BLaER1 (cell line): ENCODE results near the gene PARD3B.
A peak's percentile ranks its signal among the peaks of the same experiment; 100 is the strongest.
"Not testable (repeated sequence)": the region's sequence is repeated elsewhere in the genome, so short reads cannot be mapped to it uniquely, and the experiment has no call there.

Experiments
- H3K27ac ChIP-seq: shearing (Covaris generic); formaldehyde crosslinking; 2 replicates; pipeline ENCODE4 v1.8.1; 2022
- H3K27me3 ChIP-seq: shearing (Covaris generic); formaldehyde crosslinking; 2 replicates; pipeline ENCODE4 v1.8.1; 2022
- H3K36me3 ChIP-seq: shearing (Covaris generic); formaldehyde crosslinking; 2 replicates; pipeline ENCODE4 v1.8.1; 2022
- H3K4me1 ChIP-seq: shearing (Covaris generic); formaldehyde crosslinking; 2 replicates; pipeline ENCODE4 v1.8.1; 2022
- H3K4me2 ChIP-seq: shearing (Covaris generic); formaldehyde crosslinking; 2 replicates; pipeline ENCODE4 v1.8.1; 2022
- H3K4me3 ChIP-seq: shearing (Covaris generic); formaldehyde crosslinking; 2 replicates; pipeline ENCODE4 v1.8.1; 2022
- H3K9ac ChIP-seq: shearing (Covaris generic); formaldehyde crosslinking; 2 replicates; pipeline ENCODE4 v1.8.1; 2022
- H3K9me3 ChIP-seq: shearing (Covaris generic); formaldehyde crosslinking; 2 replicates; pipeline ENCODE4 v1.8.1; 2022
- H4K20me1 ChIP-seq: shearing (Covaris generic); formaldehyde crosslinking; 2 replicates; pipeline ENCODE4 v1.8.1; 2022
- Cebpa-rat ChIP-seq: shearing (Covaris generic); IDR thresholded peaks from 2 replicates; pipeline ENCODE4 v1.8.1; 2022

Gene PARD3B

DNA sequence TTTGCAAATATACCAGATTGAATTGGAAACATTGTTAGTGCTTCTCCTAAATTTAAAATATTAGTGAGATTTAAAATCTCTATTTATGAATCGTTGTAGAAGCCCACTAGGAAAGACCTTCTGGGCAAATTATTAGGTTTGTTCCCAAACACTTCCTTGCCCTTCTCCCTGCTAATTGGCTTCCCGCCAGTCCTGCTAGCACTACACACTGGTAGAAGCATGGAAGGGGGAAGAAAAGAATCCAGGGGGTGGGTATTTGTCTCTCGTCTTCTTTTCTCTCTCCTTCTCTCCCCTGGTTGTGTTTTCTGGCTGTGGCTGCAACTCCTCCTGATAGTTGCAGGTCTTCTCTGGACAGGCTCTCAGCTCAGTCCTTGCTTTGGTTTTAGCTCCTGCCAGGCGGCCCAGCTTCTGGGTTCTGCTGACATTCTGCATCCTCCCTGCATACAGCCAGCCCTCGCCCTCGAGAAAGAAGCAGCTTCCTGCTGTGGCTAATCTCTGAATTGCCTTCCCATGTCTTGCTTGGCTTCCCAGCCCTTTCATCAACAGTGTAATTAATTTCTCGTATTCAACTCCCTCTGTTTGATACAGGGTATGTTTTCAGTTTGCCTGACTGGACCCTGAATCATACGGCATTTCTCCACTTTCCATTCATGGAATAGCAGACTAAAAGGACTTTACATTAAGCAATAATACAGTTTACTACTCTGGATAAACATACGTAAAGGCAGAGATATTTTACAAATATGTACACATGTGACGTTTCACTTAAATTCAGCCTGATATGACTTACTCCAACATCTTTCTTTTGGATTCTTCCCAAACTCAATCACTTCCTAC, 6.9 kb upstream of the PARD3B start:
- no peaks in the 10 kb centered on the region for H3K9me3 ChIP-seq
- H3K4me1 ChIP-seq = no peaks in the 10 kb centered on the region
- H3K9ac ChIP-seq = no peak overlapping the region
- H3K27ac ChIP-seq = no peak overlapping the region
- TF ChIP-seq Cebpa-rat = no peak
- no peak overlapping the region for H3K4me2 ChIP-seq
- H3K36me3 ChIP-seq = no peaks in the 10 kb centered on the region
- no peaks in the 10 kb centered on the region for H3K27me3 ChIP-seq
- H3K4me3 ChIP-seq = no peak overlapping the region
- H4K20me1 ChIP-seq = no peaks in the 10 kb centered on the region

DNA sequence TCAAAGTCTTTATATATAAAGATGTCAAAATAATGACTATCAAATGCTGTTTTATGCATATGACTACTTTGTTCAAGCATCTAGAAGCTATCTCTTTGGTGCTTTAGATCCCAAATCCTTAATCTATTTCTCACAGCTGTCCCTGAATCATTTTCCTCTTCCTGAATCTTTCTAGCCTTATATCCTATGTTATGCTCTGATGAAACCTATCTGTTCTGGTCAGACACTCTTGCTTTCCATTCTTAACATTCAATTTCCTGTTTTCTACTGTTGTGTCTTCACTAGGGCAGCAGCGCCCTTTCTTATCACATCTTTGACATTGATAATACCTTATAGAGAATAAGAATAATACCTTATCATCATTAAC, 6.3 kb upstream of the PARD3B start:
- Histone ChIP-seq H3K27me3 (no peaks in the 10 kb centered on the region), H4K20me1 (no peaks in the 10 kb centered on the region), H3K9me3 (no peaks in the 10 kb centered on the region), H3K4me1 (no peaks in the 10 kb centered on the region), H3K27ac (no peak overlapping the region), H3K9ac (no peak overlapping the region), H3K4me3 (no peak overlapping the region), H3K36me3 (no peaks in the 10 kb centered on the region), H3K4me2 (no peak overlapping the region)
- no peak for TF ChIP-seq Cebpa-rat

DNA sequence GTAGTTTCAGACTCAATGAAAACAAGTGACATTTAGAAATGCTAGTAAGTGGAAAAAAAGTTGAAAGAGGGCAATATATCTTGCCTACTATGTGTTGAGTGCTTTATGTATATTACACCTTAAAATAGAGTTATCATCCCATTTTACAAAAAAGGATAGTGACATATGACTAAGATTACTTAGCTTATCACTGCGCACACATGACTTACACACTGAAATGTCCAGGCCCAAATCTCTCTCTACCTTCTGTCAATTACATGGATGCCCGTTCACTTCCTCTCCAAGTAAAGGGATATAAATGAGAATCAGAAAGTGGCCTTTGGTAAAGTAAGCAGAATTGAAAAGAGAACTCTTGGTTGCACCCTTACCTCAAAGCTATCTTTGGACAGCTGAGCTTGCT, 3.6 kb upstream of the PARD3B start:
- H3K4me1 ChIP-seq = peaks cover 16% of the 10 kb centered on the region
- no peaks in the 10 kb centered on the region for H3K36me3 ChIP-seq
- no peaks in the 10 kb centered on the region for H3K9me3 ChIP-seq
- no peak overlapping the region for H3K27ac ChIP-seq
- H3K4me3 ChIP-seq = no peak overlapping the region
- H3K9ac ChIP-seq = no peak overlapping the region
- H3K27me3 ChIP-seq = peaks cover 12% of the 10 kb centered on the region; the same call in 1 of the 2 replicates
- TF ChIP-seq Cebpa-rat = no peak
- no peak overlapping the region for H3K4me2 ChIP-seq
- no peaks in the 10 kb centered on the region for H4K20me1 ChIP-seq

DNA sequence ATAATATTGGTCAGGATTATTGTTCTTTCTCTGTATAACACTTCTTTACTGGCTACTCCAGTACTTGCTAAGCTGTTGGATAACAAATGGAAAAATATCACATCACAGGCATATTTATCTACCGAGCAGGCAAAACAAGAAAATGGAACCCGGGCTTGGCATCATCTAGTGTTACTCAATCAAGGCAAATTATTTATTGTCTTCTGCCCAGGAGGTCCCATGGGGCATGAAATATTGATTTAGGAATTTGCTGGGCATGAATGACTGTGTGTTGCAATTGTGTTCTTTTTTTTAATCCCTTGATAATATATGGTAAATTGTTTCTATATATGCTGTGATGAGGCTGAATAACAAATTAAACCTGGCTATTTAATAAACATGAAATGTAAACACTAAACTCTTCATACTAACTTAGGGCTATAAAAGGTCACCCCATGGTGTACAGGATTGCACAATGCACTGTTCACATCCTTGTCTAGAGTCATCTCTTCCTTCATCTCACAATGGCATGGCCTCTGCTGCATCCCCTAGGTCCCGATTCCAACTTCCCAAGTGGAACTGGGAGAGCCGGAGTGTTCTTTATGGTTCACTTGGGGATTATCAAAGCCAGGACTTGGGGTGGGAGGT, 2.2 kb upstream of the PARD3B start:
- no peak overlapping the region for H3K4me2 ChIP-seq
- peaks cover 12% of the 10 kb centered on the region; the same call in 1 of the 2 replicates for H3K27me3 ChIP-seq
- peaks cover 16% of the 10 kb centered on the region for H3K4me1 ChIP-seq

DNA sequence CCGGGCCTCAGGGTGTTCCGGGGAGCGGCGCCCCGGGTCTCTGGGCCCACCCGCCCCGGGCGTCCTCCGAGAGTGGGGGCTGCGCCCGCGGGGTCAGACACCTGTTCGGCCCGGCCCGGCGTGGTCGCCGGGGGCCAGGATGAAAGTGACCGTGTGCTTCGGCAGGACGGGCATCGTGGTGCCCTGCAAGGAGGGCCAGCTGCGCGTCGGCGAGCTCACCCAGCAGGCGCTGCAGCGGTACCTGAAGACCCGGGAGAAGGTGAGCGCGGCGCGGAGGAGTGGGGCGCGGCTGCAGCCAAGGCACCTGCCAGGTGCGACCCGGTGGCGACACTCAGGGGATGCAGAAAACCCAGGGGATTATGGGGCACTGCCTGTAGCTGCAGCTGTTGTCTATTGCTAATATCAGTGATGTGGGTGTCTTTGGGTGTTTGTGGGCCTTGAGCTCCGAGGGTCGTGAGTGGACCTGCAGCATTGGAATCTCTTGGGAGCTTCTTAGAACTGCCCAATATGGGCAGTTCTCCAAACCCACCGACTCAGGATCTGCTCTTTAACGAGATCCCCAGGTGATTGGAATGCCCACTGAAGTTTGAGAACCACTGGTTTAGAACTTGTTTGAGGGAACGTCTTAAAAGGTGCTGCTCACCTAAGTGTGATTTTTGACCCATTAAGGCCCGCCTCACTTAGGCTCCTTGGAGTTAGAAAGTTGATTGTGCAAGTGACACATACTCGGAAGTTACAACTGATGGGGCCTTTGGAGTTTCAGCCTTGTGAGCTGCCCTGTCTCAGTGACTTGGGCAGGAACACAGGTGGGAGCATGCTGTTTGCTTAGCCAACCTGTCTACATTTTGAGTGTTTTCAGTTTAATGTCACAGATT, 823 bp downstream of the PARD3B start:
- H3K36me3 ChIP-seq = no peaks in the 10 kb centered on the region
- H3K4me3 ChIP-seq = peak overlapping the region; percentile 80
- no peaks in the 10 kb centered on the region for H4K20me1 ChIP-seq
- peaks cover 12% of the 10 kb centered on the region; the same call in 1 of the 2 replicates for H3K27me3 ChIP-seq
- peaks cover 16% of the 10 kb centered on the region for H3K4me1 ChIP-seq
- peak overlapping the region; percentile 76 for H3K9ac ChIP-seq
- no peaks in the 10 kb centered on the region for H3K9me3 ChIP-seq
- TF ChIP-seq Cebpa-rat = no peak
- H3K27ac ChIP-seq = peak overlapping the region; percentile 66
- peak overlapping the region; percentile 95 for H3K4me2 ChIP-seq

More for the DNA sequence above, 2.2 kb upstream of the PARD3B start:
- TF ChIP-seq Cebpa-rat = no peak
- H3K27ac ChIP-seq = no peak overlapping the region
- no peaks in the 10 kb centered on the region for H4K20me1 ChIP-seq
- no peak overlapping the region for H3K9ac ChIP-seq
- no peak overlapping the region for H3K4me3 ChIP-seq
- no peaks in the 10 kb centered on the region for H3K36me3 ChIP-seq
- no peaks in the 10 kb centered on the region for H3K9me3 ChIP-seq

DNA sequence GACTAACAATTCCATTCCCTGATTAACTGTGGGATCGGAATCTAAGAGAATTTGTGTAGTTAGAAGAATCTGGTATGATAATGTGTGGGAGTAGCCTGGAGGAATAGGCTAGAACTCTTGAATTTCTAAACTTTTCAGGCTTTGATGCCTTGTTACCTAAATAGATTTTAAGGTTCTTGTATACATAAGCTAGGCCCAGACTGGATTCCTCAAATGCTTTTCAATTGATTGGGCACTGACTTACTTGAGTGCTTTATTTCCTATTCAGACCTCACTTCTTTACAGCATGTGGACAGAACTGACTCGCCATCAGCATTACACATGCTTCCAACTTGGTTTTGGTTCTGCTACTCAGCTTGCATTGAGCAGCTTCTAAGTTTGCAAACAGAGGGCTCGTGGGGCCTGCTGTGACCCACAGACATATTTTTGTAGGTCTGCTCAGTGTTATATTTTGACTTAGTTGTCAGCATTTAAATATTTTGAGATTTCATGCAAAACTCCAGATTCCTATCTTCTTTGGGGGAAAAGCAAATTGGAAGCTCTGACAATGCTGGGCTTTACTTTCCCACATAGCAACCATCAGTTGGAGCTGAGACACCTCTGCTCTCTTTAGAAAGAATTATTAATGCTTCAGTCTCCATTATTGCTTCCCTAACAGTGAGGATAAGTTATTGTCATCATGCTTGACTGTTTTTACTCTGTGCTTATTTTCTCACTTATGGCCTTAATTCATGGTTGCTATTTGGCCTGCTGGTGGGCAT, 5.7 kb downstream of the PARD3B start:
- Histone ChIP-seq H4K20me1 (no peaks in the 10 kb centered on the region), H3K9ac (no peak overlapping the region), H3K27ac (no peak overlapping the region), H3K4me3 (no peak overlapping the region), H3K4me1 (peaks cover 6% of the 10 kb centered on the region), H3K27me3 (peaks cover 1% of the 10 kb centered on the region; the same call in 1 of the 2 replicates), H3K9me3 (no peaks in the 10 kb centered on the region), H3K4me2 (no peak overlapping the region), H3K36me3 (no peaks in the 10 kb centered on the region)
- no peak for TF ChIP-seq Cebpa-rat

DNA sequence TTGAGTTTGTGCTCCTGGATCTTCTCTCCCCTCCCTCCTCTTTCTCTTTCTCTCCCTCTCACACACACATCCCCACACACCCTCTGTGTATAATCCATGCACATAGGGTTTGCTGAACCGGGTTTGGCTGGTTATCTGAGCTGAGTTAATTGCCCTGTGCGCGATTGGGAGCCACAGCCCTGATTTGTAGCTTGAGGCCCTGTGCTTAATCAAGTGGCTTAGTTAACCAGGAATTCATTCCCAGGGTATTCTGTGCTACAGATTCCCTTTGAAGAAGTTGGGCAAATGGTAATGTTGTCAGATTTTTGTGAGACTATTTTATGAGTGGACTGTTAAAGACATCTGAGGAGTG, 6.2 kb downstream of the PARD3B start:
- Histone ChIP-seq H4K20me1 (no peaks in the 10 kb centered on the region), H3K27ac (no peak overlapping the region), H3K4me1 (peaks cover under 1% of the 10 kb centered on the region), H3K4me3 (no peak overlapping the region), H3K9me3 (no peaks in the 10 kb centered on the region), H3K27me3 (no peaks in the 10 kb centered on the region), H3K4me2 (no peak overlapping the region), H3K9ac (no peak overlapping the region), H3K36me3 (no peaks in the 10 kb centered on the region)
- TF ChIP-seq Cebpa-rat = no peak

DNA sequence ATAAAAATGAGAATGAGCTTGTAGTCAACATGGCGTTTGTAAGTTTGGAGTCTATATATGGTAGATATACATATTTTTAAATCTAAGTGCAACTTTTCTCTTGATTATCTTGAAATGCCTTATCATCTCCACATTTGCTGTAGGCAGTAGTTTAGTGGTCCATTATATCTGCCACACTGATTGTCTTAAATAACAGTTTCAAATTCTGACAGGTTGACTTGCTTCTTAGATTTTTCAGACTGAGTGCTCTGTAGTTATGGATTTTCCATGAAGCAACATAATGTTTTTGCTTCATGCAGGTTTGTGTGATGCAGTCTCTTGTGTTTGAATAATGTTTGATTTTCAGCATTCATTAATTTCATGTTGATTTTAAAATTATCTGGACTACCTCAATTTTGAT, 12.3 kb downstream of the PARD3B start:
- H3K9me3 ChIP-seq = peaks cover 5% of the 10 kb centered on the region; the same call in 1 of the 2 replicates
- no peak overlapping the region for H3K4me2 ChIP-seq
- no peaks in the 10 kb centered on the region for H3K36me3 ChIP-seq
- H4K20me1 ChIP-seq = no peaks in the 10 kb centered on the region
- H3K4me3 ChIP-seq = no peak overlapping the region
- H3K27me3 ChIP-seq = no peaks in the 10 kb centered on the region
- no peak for TF ChIP-seq Cebpa-rat
- no peak overlapping the region for H3K9ac ChIP-seq
- H3K27ac ChIP-seq = no peak overlapping the region
- peaks cover 10% of the 10 kb centered on the region for H3K4me1 ChIP-seq

DNA sequence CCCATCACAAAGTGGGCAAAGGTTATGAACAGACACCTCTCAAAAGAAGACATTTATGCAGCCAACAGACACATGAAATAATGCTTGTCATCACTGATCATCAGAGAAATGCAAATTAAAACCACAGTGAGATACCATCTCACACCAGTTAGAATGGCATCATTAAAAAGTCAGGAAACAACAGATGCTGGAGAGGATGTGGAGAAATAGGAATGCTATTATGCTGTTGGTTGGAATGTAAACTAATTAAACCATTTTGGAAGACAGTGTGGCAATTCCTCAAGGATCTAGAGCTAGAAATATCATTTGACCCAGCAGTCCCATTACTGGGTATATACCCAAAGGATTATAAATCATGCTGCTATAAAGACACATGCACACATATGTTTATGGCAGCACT, 14.1 kb downstream of the PARD3B start:
- H3K4me1 ChIP-seq = peaks cover 15% of the 10 kb centered on the region
- H3K36me3 ChIP-seq, H4K20me1 ChIP-seq, H3K9me3 ChIP-seq, H3K4me2 ChIP-seq, H3K4me3 ChIP-seq, H3K27ac ChIP-seq, H3K9ac ChIP-seq, H3K27me3 ChIP-seq: not testable (repeated sequence)
